GM12878 (cell line): ENCODE results near the gene SLC17A2. TPM values are rescaled to one million over a fixed set of nuclear protein-coding genes. Genes with fewer than 3 reads are reported as not detected.

Experiments used
- ATAC-seq: fragments of 200-7000 bp; cut with Tn5 transposase; 3 replicates; pipeline ENCODE4 v1.9.1; 2020; ENCODE audit warnings: mild to moderate bottlenecking, moderate library complexity
- BruUV-seq: library from RNA; stranded (reverse); fragments of 400-500 nt; replicated peaks from 2 replicates; lab custom pipeline; 2021; lab: Mats Ljungman, UMichigan
- CTCF ChIA-PET: fragments of 300-600 bp; sonication (Branson Sonifier 250); formaldehyde crosslinking; extraction: SDS; loops from one replicate; lab custom pipeline; 2021; ENCODE audit warnings: inconsistent platforms; lab: Yijun Ruan, JAX
- POLR2A ChIA-PET: fragments of 350-600 bp; formaldehyde crosslinking; extraction: SDS; loops from one replicate; lab custom pipeline; 2021; ENCODE audit warnings: inconsistent platforms; lab: Charles Lee
- RAD21 ChIA-PET: fragments of 300-600 bp; sonication (Branson Sonifier 250); formaldehyde crosslinking; loops from one replicate; lab custom pipeline; 2023; ENCODE audit warnings: antibody characterized with exemption; ENCODE audit not compliant: unreplicated experiment; lab: Charles Lee
- SMC1A ChIA-PET: fragments of 300-600 bp; sonication (Branson Sonifier 250); formaldehyde crosslinking; loops from one replicate; lab custom pipeline; 2023; ENCODE audit not compliant: unreplicated experiment, uncharacterized antibody; lab: Charles Lee
- DNase-seq: peaks from one replicate; pipeline ENCODE4 v3.0.0-alpha.2; 2011; ENCODE audit warnings: low read depth, low spot score
- FAIRE-seq: peaks from 3 replicates; lab custom pipeline; 2011; peaks lifted over from hg19 to GRCh38; lab: Jason Lieb, UNC
- H2AFZ ChIP-seq: 2 replicates; pipeline ENCODE4 v1.6.0; 2011; ENCODE audit warnings: low read depth, low read length, control low read depth; ENCODE audit not compliant: control insufficient read depth
- H3K27ac ChIP-seq: 2 replicates; pipeline ENCODE4 v1.5.1; 2011; ENCODE audit warnings: control low read depth; ENCODE audit not compliant: control insufficient read depth, insufficient read depth
- H3K27me3 ChIP-seq, 2 experiments: replicated peaks in 1 of 2; 2 replicates each; pipeline versions ENCODE4 v1.6.0 to v1.6.1; 2011; ENCODE audit warnings: low read length in 1 of 2; ENCODE audit not compliant: control insufficient read depth in 2 of 2, insufficient read depth in 2 of 2
- H3K36me3 ChIP-seq, 2 experiments: 2 replicates each; pipeline ENCODE4 v1.5.1; 2011; ENCODE audit warnings: low read length in 1 of 2; ENCODE audit not compliant: control insufficient read depth in 2 of 2, insufficient read depth in 2 of 2
- H3K4me1 ChIP-seq: 2 replicates; pipeline ENCODE4 v1.6.1; 2011; ENCODE audit warnings: mild to moderate bottlenecking, low read length, moderate library complexity, mixed read lengths; ENCODE audit not compliant: control insufficient read depth, insufficient read depth
- H3K4me2 ChIP-seq: 2 replicates; pipeline ENCODE4 v1.6.0; 2011; ENCODE audit warnings: control low read depth; ENCODE audit not compliant: control insufficient read depth, insufficient read depth
- H3K4me3 ChIP-seq: fragments of 200-600 bp; sonication (generic); 2 replicates; pipeline ENCODE4 v1.5.1; 2016
- H3K79me2 ChIP-seq: 2 replicates; pipeline ENCODE4 v1.6.0; 2011; ENCODE audit warnings: low read length; ENCODE audit not compliant: control insufficient read depth, insufficient read depth
- H3K9ac ChIP-seq: 2 replicates; pipeline ENCODE4 v1.8.0; 2011; ENCODE audit warnings: low read length, control low read depth, mixed read lengths; ENCODE audit not compliant: control insufficient read depth, insufficient read depth
- H3K9me3 ChIP-seq: replicated peaks from 3 replicates; pipeline ENCODE4 v1.5.1; 2011; ENCODE audit warnings: mild to moderate bottlenecking, low read length; ENCODE audit not compliant: control insufficient read depth, insufficient read depth
- H4K20me1 ChIP-seq: 2 replicates; pipeline ENCODE4 v1.6.0; 2011; ENCODE audit not compliant: control insufficient read depth, insufficient read depth
- BRCA1 ChIP-seq: IDR thresholded peaks from 2 replicates; pipeline ENCODE4 v1.6.1; 2011; ENCODE audit warnings: low read depth, low read length, improper control_type of control experiment
- EP300 ChIP-seq, 2 experiments: fragments of 150-350 bp in 1 of 2; IDR thresholded peaks; 2 replicates each; pipeline ENCODE4 v1.6.1; 2011 to 2012; ENCODE audit warnings: low read depth in 2 of 2, low read length in 2 of 2, borderline replicate concordance in 1 of 2, improper control_type of control experiment in 1 of 2, inconsistent platforms in 1 of 2; ENCODE audit not compliant: control insufficient read depth in 1 of 2
- HCFC1 ChIP-seq: fragments of 150-350 bp; IDR thresholded peaks from 2 replicates; pipeline ENCODE4 v1.6.1; 2014; ENCODE audit warnings: low read length
- HDAC6 ChIP-seq: fragments of 200-600 bp; sonication (generic); IDR thresholded peaks from one replicate; pipeline ENCODE4 v1.8.0; 2017; ENCODE audit warnings: antibody characterized with exemption; ENCODE audit not compliant: unreplicated experiment
- MTA2 ChIP-seq: fragments of 450-650 bp; IDR thresholded peaks from 2 replicates; pipeline ENCODE4 v1.6.1; 2016; ENCODE audit warnings: low read depth, mild to moderate bottlenecking, moderate library complexity
- POLR2AphosphoS5 ChIP-seq: IDR thresholded peaks from 2 replicates; pipeline ENCODE4 v1.6.1; 2011; ENCODE audit warnings: mild to moderate bottlenecking, low read length, inconsistent platforms
- POU2F2 ChIP-seq: IDR thresholded peaks from 3 replicates; pipeline ENCODE4 v1.6.1; 2011; ENCODE audit warnings: low read depth, mild to moderate bottlenecking, low read length, borderline replicate concordance
- RCOR1 ChIP-seq: conservative IDR thresholded peaks from 2 replicates; pipeline ENCODE4 v1.6.1; 2012; ENCODE audit warnings: low read depth, low read length, improper control_type of control experiment
- STAT3 ChIP-seq: IDR thresholded peaks from 2 replicates; pipeline ENCODE4 v1.6.1; 2011; ENCODE audit warnings: low read depth, low read length, improper control_type of control experiment
- SUZ12 ChIP-seq: fragments of 200-600 bp; sonication (generic); IDR thresholded peaks from one replicate; pipeline ENCODE4 v1.6.1; 2018; ENCODE audit warnings: antibody characterized with exemption, mild to moderate bottlenecking; ENCODE audit not compliant: unreplicated experiment
- ZNF622 ChIP-seq: fragments of 450-650 bp; IDR thresholded peaks from 2 replicates; pipeline ENCODE4 v1.6.1; 2017; ENCODE audit warnings: mild to moderate bottlenecking, inconsistent platforms
- WGBS: methylation state at CpG from one replicate; pipeline ENCODE4 v1.1.6; 2016; ENCODE audit warnings: low lambda C conversion rate; ENCODE audit not compliant: insufficient replicate concordance, insufficient coverage; ENCODE audit errors: missing lambda C conversion rate; 5-methylcytosine and 5-hydroxymethylcytosine counted together
- in situ Hi-C: fragments of 300-500 bp; cut with MboI; formaldehyde crosslinking; loops from 9 replicates; pipeline ENCODE4 v1.14.3; 2018; ENCODE audit warnings: mixed read lengths
- intact Hi-C: fragments of 100-400 bp; cut with micrococcal nuclease; formaldehyde crosslinking; loops from one replicate; pipeline ENCODE4 v1.14.2; 2022; ENCODE audit not compliant: unreplicated experiment
- polyA plus RNA-seq, 11 experiments: library from polyadenylated mRNA; depleted of rRNA in 4 of 11; unstranded in 6 of 11; stranded (reverse) in 5 of 11; fragments of >200 nt; fragmentation: Nextera tagmentation in 4 of 11; fragmentation: Illumina TruSeq in 1 of 11; extraction: Ambion mirVana in 4 of 11; extraction: Trizol in 1 of 11; gene quantifications; 1 replicate in 1 of 11; 2 replicates in 10 of 11; pipeline versions ENCODE4 v1.2.1 to v1.2.3, GENCODE V29; 2011 to 2016; ENCODE audit warnings: inconsistent platforms in 2 of 11, missing spikeins in 2 of 11, low read depth in 1 of 11
- total RNA-seq, 4 experiments: library from RNA; depleted of rRNA in 3 of 4; stranded (reverse); fragments of >200 nt in 3 of 4; fragmentation: Illumina TruSeq in 1 of 4; extraction: Trizol in 1 of 4; gene quantifications; 2 replicates each; pipeline versions ENCODE4 v1.2.1 to v1.2.3, GENCODE V29; 2013 to 2021
- TF ChIP-seq, protein P1 (sequence below): fragments of 450-650 bp; IDR thresholded peaks from 2 replicates; pipeline ENCODE4 v1.6.1; 2017; ENCODE audit warnings: mild to moderate bottlenecking
- TF ChIP-seq, protein P2 (sequence below): fragments of 450-650 bp; IDR thresholded peaks from 2 replicates; pipeline ENCODE4 v1.6.1; 2014; ENCODE audit warnings: mild to moderate bottlenecking
- TF ChIP-seq, protein P3 (sequence below): fragments of 450-650 bp; IDR thresholded peaks from 2 replicates; pipeline ENCODE4 v1.6.1; 2016; ENCODE audit warnings: mild to moderate bottlenecking, moderate library complexity, borderline replicate concordance
- TF ChIP-seq, protein P4 (sequence below): fragments of 450-650 bp; IDR thresholded peaks from 2 replicates; pipeline ENCODE4 v1.6.1; 2016; ENCODE audit warnings: mild to moderate bottlenecking

The SLC17A2 gene
- total and polyA plus RNA-seq, 10 of the 15 experiments (the other 5 are each of a cell fraction or from before 2014, with no cell fraction given) = not detected

DNA sequence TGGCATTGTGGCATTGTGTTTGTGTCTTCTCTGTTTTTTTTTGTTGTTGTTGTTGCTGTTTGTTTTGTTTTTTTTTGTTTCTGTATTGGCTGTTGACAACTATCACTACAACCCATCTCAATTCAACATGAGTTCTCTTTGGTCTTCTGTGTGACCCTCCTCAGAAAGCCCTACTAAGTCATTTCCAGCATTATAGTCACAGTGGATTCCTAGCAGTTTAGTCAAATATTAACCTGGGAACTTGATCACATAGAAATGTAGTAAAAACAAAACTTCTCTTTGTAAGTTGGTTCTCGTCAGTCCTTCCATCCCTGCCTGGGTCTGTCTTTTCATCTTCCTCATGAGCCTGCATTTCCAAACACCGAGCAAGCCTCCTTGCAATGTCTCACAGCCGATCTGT is 16.8 kb downstream of the SLC17A2 start:
- ATAC-seq (no peak), FAIRE-seq (no peak), DNase-seq (no peak)
- H3K27ac ChIP-seq = no peak overlapping the region
- H3K9me3 ChIP-seq = no peaks in the 10 kb centered on the region
- H3K27me3 ChIP-seq = no peaks in the 10 kb centered on the region; a peak in 1 of 4 replicates
- no peak overlapping the region for H2AFZ ChIP-seq
- SMC1A ChIA-PET = no interaction called here
- CTCF ChIA-PET = no interaction called here
- H3K79me2 ChIP-seq = no peaks in the 10 kb centered on the region
- no TSS peak for BruUV-seq
- no peak overlapping the region for H3K4me3 ChIP-seq
- H3K36me3 ChIP-seq = no peaks in the 10 kb centered on the region
- no peaks in the 10 kb centered on the region for H3K4me1 ChIP-seq
- RAD21 ChIA-PET = no interaction called here
- H3K4me2 ChIP-seq = no peak overlapping the region
- in situ Hi-C loops (no loop called here), intact Hi-C loops (no loop called here)
- POLR2A ChIA-PET = no interaction called here
- no peaks in the 10 kb centered on the region for H4K20me1 ChIP-seq
- WGBS = 11% methylated on average over 3 of the region's 3 CpGs
- no peak overlapping the region for H3K9ac ChIP-seq
- no peak for TF ChIP-seq ZNF622
- TF ChIP-seq HDAC6 = no peak
- TF ChIP-seq POLR2AphosphoS5 = no peak
- no peak for TF ChIP-seq STAT3
- TF ChIP-seq, protein P1, sequence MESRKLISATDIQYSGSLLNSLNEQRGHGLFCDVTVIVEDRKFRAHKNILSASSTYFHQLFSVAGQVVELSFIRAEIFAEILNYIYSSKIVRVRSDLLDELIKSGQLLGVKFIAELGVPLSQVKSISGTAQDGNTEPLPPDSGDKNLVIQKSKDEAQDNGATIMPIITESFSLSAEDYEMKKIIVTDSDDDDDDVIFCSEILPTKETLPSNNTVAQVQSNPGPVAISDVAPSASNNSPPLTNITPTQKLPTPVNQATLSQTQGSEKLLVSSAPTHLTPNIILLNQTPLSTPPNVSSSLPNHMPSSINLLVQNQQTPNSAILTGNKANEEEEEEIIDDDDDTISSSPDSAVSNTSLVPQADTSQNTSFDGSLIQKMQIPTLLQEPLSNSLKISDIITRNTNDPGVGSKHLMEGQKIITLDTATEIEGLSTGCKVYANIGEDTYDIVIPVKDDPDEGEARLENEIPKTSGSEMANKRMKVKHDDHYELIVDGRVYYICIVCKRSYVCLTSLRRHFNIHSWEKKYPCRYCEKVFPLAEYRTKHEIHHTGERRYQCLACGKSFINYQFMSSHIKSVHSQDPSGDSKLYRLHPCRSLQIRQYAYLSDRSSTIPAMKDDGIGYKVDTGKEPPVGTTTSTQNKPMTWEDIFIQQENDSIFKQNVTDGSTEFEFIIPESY = no peak
- TF ChIP-seq, protein P2, sequence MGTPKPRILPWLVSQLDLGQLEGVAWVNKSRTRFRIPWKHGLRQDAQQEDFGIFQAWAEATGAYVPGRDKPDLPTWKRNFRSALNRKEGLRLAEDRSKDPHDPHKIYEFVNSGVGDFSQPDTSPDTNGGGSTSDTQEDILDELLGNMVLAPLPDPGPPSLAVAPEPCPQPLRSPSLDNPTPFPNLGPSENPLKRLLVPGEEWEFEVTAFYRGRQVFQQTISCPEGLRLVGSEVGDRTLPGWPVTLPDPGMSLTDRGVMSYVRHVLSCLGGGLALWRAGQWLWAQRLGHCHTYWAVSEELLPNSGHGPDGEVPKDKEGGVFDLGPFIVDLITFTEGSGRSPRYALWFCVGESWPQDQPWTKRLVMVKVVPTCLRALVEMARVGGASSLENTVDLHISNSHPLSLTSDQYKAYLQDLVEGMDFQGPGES = no peak
- no peak for TF ChIP-seq BRCA1
- TF ChIP-seq RCOR1 = no peak
- TF ChIP-seq, protein P3, sequence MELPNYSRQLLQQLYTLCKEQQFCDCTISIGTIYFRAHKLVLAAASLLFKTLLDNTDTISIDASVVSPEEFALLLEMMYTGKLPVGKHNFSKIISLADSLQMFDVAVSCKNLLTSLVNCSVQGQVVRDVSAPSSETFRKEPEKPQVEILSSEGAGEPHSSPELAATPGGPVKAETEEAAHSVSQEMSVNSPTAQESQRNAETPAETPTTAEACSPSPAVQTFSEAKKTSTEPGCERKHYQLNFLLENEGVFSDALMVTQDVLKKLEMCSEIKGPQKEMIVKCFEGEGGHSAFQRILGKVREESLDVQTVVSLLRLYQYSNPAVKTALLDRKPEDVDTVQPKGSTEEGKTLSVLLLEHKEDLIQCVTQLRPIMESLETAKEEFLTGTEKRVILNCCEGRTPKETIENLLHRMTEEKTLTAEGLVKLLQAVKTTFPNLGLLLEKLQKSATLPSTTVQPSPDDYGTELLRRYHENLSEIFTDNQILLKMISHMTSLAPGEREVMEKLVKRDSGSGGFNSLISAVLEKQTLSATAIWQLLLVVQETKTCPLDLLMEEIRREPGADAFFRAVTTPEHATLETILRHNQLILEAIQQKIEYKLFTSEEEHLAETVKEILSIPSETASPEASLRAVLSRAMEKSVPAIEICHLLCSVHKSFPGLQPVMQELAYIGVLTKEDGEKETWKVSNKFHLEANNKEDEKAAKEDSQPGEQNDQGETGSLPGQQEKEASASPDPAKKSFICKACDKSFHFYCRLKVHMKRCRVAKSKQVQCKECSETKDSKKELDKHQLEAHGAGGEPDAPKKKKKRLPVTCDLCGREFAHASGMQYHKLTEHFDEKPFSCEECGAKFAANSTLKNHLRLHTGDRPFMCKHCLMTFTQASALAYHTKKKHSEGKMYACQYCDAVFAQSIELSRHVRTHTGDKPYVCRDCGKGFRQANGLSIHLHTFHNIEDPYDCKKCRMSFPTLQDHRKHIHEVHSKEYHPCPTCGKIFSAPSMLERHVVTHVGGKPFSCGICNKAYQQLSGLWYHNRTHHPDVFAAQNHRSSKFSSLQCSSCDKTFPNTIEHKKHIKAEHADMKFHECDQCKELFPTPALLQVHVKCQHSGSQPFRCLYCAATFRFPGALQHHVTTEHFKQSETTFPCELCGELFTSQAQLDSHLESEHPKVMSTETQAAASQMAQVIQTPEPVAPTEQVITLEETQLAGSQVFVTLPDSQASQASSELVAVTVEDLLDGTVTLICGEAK = no peak
- TF ChIP-seq HCFC1 = no peak
- no peak for TF ChIP-seq MTA2
- no peak for TF ChIP-seq EP300 (IDR thresholded peaks at IDR 0.05; ENCODE audit: borderline replicate concordance in 1 of 2, control insufficient read depth in 1 of 2, low read depth in 2 of 2, low read length in 2 of 2)
- TF ChIP-seq SUZ12 = no peak
- no peak for TF ChIP-seq POU2F2
- TF ChIP-seq, protein P4, sequence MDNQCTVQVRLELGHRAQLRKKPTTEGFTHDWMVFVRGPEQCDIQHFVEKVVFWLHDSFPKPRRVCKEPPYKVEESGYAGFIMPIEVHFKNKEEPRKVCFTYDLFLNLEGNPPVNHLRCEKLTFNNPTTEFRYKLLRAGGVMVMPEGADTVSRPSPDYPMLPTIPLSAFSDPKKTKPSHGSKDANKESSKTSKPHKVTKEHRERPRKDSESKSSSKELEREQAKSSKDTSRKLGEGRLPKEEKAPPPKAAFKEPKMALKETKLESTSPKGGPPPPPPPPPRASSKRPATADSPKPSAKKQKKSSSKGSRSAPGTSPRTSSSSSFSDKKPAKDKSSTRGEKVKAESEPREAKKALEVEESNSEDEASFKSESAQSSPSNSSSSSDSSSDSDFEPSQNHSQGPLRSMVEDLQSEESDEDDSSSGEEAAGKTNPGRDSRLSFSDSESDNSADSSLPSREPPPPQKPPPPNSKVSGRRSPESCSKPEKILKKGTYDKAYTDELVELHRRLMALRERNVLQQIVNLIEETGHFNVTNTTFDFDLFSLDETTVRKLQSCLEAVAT = no peak
